WTC11 (cell line): ENCODE results near the gene DKK3. TPM values are rescaled to one million over a fixed set of nuclear protein-coding genes. Genes with fewer than 3 reads are reported as not detected.

ENCODE experiments used
- ATAC-seq: fragments of 200-7000 bp; cut with Tn5 transposase; 2 replicates; pipeline ENCODE4 v1.10.0; 2021; ENCODE audit warnings: mild to moderate bottlenecking, moderate library complexity
- CTCF ChIA-PET: fragments of 300-600 bp; sonication (Branson Sonifier 250); formaldehyde crosslinking; loops from one replicate; lab custom pipeline; 2021; ENCODE audit warnings: antibody characterized with exemption; lab: Charles Lee
- POLR2A ChIA-PET: fragments of 350-600 bp; sonication (Branson Sonifier 250); formaldehyde crosslinking; loops from one replicate; lab custom pipeline; 2021; ENCODE audit warnings: antibody characterized with exemption; lab: Charles Lee
- DNase-seq: peaks from one replicate; pipeline ENCODE4 v3.0.0; 2021; ENCODE audit warnings: low spot score
- H3K27ac Mint-ChIP-seq: 2 replicates; pipeline ENCODE4 v1.8.0; 2021; ENCODE audit warnings: mixed read lengths
- H3K27me3 Mint-ChIP-seq: 2 replicates; pipeline ENCODE4 v1.8.0; 2021; ENCODE audit warnings: low read depth, mild to moderate bottlenecking, moderate library complexity, mixed read lengths
- H3K36me3 Mint-ChIP-seq: 2 replicates; pipeline ENCODE4 v1.8.0; 2021; ENCODE audit warnings: mixed read lengths
- H3K4me1 Mint-ChIP-seq: 2 replicates; pipeline ENCODE4 v1.8.0; 2022; ENCODE audit warnings: mixed read lengths
- H3K4me3 Mint-ChIP-seq: 2 replicates; pipeline ENCODE4 v1.8.0; 2021; ENCODE audit warnings: mild to moderate bottlenecking, moderate library complexity, mixed read lengths
- H3K9me3 Mint-ChIP-seq: 2 replicates; pipeline ENCODE4 v1.8.0; 2021; ENCODE audit warnings: mixed read lengths
- FOXJ3 ChIP-seq: sonication (generic); formaldehyde crosslinking; IDR thresholded peaks from 2 replicates; pipeline ENCODE4 v1.9.0; 2021; ENCODE audit warnings: missing genetic modification reagents, mild to moderate bottlenecking, borderline replicate concordance
- FOXP4 ChIP-seq: sonication (generic); formaldehyde crosslinking; IDR thresholded peaks from 2 replicates; pipeline ENCODE4 v1.8.0; 2022; ENCODE audit warnings: mild to moderate bottlenecking, missing genetic modification reagents
- GABPB1 ChIP-seq: sonication (generic); formaldehyde crosslinking; IDR thresholded peaks from 2 replicates; pipeline ENCODE4 v1.8.1; 2023; ENCODE audit warnings: mild to moderate bottlenecking, missing genetic modification reagents
- GRHL2 ChIP-seq: fragments of 250-450 bp; sonication (Bioruptor Pico); IDR thresholded peaks from 2 replicates; pipeline ENCODE4 v1.8.0; 2022; ENCODE audit warnings: mild to moderate bottlenecking, moderate library complexity; ENCODE audit not compliant: insufficient replicate concordance, severe bottlenecking
- GTF2I ChIP-seq: fragments of 250-450 bp; sonication (Bioruptor Pico); conservative IDR thresholded peaks from 2 replicates; pipeline ENCODE4 v1.4.0; 2021; ENCODE audit warnings: mild to moderate bottlenecking
- JUN ChIP-seq: sonication (generic); formaldehyde crosslinking; IDR thresholded peaks from 2 replicates; pipeline ENCODE4 v1.8.0; 2023; ENCODE audit warnings: mild to moderate bottlenecking, missing genetic modification reagents
- NFE2L1 ChIP-seq: sonication (generic); formaldehyde crosslinking; IDR thresholded peaks from 2 replicates; pipeline ENCODE4 v1.8.1; 2023; ENCODE audit warnings: missing genetic modification reagents
- NR2C2 ChIP-seq: sonication (generic); formaldehyde crosslinking; IDR thresholded peaks from 2 replicates; pipeline ENCODE4 v1.8.0; 2022; ENCODE audit warnings: mild to moderate bottlenecking, missing genetic modification reagents
- SP1 ChIP-seq: sonication (generic); formaldehyde crosslinking; conservative IDR thresholded peaks from 2 replicates; pipeline ENCODE4 v1.8.1; 2022; ENCODE audit warnings: missing genetic modification reagents
- STAT6 ChIP-seq: sonication (generic); formaldehyde crosslinking; conservative IDR thresholded peaks from 2 replicates; pipeline ENCODE4 v1.8.1; 2023; ENCODE audit warnings: mild to moderate bottlenecking, low read depth, missing genetic modification reagents, moderate library complexity
- TCF7 ChIP-seq: sonication (generic); formaldehyde crosslinking; IDR thresholded peaks from 2 replicates; pipeline ENCODE4 v1.8.0; 2022; ENCODE audit warnings: mild to moderate bottlenecking, low read depth, missing genetic modification reagents, moderate library complexity
- ZNF121 ChIP-seq: sonication (generic); formaldehyde crosslinking; IDR thresholded peaks from 2 replicates; pipeline ENCODE4 v1.8.0; 2023; ENCODE audit warnings: missing genetic modification reagents
- ZNF138 ChIP-seq: sonication (generic); formaldehyde crosslinking; conservative IDR thresholded peaks from 2 replicates; pipeline ENCODE4 v1.8.1; 2022; ENCODE audit warnings: mild to moderate bottlenecking, moderate library complexity, missing genetic modification reagents
- ZNF416 ChIP-seq: fragments of 250-450 bp; sonication (Bioruptor Pico); IDR thresholded peaks from 2 replicates; pipeline ENCODE4 v1.9.0; 2021; ENCODE audit warnings: mild to moderate bottlenecking, inconsistent platforms
- ZNF532 ChIP-seq: fragments of 250-450 bp; sonication (Bioruptor Pico); IDR thresholded peaks from 2 replicates; pipeline ENCODE4 v1.9.0; 2021; ENCODE audit warnings: mild to moderate bottlenecking, borderline replicate concordance
- total RNA-seq: library from RNA; stranded (reverse); gene quantifications from 3 replicates; pipeline ENCODE4 v1.2.3, GENCODE V29; 2021
- TF ChIP-seq, protein P1 (sequence below): sonication (generic); formaldehyde crosslinking; IDR thresholded peaks from 2 replicates; pipeline ENCODE4 v1.8.0; 2022; ENCODE audit warnings: mild to moderate bottlenecking, missing genetic modification reagents
- TF ChIP-seq, protein P2 (sequence below): sonication (generic); formaldehyde crosslinking; IDR thresholded peaks from 2 replicates; pipeline ENCODE4 v1.8.1; 2022; ENCODE audit warnings: mild to moderate bottlenecking, moderate library complexity, missing genetic modification reagents

The DKK3 gene
- total RNA-seq, 1 experiment from 2014 or later: 17.6 TPM

DNA sequence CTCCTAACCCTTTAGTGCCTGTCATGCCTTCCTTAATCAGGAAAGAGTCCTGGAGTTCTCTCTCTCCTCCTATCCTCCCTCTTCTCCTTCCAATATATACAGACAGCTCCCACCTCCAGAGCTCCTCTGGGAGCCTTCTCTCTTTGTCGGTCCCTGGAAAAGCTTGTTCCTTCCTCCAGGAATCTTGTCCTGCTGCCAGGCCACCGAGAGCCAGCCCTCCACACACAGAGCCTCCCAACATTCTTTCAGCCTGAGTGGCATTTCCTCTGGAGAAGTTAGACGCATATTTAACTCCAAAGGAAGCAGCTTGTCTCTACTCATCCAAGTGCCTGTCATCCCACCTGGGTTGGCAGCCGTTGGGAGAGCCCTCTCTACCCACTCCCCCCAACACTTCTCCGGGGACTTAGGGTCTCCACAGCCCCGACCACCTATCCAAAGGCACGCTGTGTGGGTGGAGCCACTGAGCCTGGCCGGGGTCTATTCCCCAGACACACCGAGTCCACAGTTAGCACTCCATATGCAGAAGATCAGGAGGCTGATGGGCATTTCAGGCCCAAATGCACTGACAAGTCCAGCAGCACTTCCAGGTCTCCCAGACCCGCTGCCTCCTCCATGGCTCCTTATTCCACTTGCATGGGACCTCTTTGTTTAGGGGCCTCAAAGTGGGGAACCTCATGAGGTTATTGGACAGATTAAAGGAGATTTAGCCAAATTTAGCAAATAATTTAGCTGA, 31.1 kb downstream of the DKK3 start:
- Mint-ChIP-seq H3K36me3 (peaks cover 3% of the 10 kb centered on the region; the same call in 1 of the 2 replicates), H3K27me3 (no peaks in the 10 kb centered on the region; the same call in 1 of the 2 replicates), H3K27ac (peak overlapping the region; percentile 52; the same call in 1 of the 2 replicates), H3K9me3 (no peaks in the 10 kb centered on the region), H3K4me3 (no peak overlapping the region), H3K4me1 (peaks cover 22% of the 10 kb centered on the region)
- ATAC-seq: peak; percentile 46
- TF ChIP-seq, protein P1, sequence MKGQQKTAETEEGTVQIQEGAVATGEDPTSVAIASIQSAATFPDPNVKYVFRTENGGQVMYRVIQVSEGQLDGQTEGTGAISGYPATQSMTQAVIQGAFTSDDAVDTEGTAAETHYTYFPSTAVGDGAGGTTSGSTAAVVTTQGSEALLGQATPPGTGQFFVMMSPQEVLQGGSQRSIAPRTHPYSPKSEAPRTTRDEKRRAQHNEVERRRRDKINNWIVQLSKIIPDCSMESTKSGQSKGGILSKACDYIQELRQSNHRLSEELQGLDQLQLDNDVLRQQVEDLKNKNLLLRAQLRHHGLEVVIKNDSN (CRISPR knock-in tag): no peak
- ChIA-PET CTCF (interaction anchor here (0.7 to 2.5 kb wide), 7 partner anchors 11 to 311 kb away, joined by 3 to 38 read pairs (median 3); no protein-coding TSS in a partner anchor), POLR2A (no interaction called here)
- no peak for DNase-seq

GRCh38 chr11:11976481-11977127, 31.8 kb downstream of the DKK3 start:
- ATAC-seq: peak; percentile 9; the same call in 1 of the 2 replicates
- CTCF ChIA-PET: interaction anchor here (0.7 to 2.5 kb wide), 7 partner anchors 10 to 312 kb away, joined by 3 to 38 read pairs (median 3); no protein-coding TSS in a partner anchor
- no peaks in the 10 kb centered on the region for H3K9me3 Mint-ChIP-seq
- TF ChIP-seq TCF7 (CRISPR knock-in tag): no peak
- TF ChIP-seq NFE2L1: no peak
- no peak for TF ChIP-seq FOXJ3 (CRISPR knock-in tag)
- no peak for TF ChIP-seq FOXP4 (CRISPR knock-in tag)
- no peak for TF ChIP-seq ZNF138 (CRISPR knock-in tag)
- no peak for TF ChIP-seq GTF2I (CRISPR knock-in tag)
- TF ChIP-seq GRHL2: no peak
- peaks cover 24% of the 10 kb centered on the region for H3K4me1 Mint-ChIP-seq
- H3K4me3 Mint-ChIP-seq: no peak overlapping the region
- H3K27me3 Mint-ChIP-seq: no peaks in the 10 kb centered on the region; the same call in 1 of the 2 replicates
- peaks cover 3% of the 10 kb centered on the region; the same call in 1 of the 2 replicates for H3K36me3 Mint-ChIP-seq
- POLR2A ChIA-PET: no interaction called here
- no peak for DNase-seq
- H3K27ac Mint-ChIP-seq: no peak overlapping the region

DNA sequence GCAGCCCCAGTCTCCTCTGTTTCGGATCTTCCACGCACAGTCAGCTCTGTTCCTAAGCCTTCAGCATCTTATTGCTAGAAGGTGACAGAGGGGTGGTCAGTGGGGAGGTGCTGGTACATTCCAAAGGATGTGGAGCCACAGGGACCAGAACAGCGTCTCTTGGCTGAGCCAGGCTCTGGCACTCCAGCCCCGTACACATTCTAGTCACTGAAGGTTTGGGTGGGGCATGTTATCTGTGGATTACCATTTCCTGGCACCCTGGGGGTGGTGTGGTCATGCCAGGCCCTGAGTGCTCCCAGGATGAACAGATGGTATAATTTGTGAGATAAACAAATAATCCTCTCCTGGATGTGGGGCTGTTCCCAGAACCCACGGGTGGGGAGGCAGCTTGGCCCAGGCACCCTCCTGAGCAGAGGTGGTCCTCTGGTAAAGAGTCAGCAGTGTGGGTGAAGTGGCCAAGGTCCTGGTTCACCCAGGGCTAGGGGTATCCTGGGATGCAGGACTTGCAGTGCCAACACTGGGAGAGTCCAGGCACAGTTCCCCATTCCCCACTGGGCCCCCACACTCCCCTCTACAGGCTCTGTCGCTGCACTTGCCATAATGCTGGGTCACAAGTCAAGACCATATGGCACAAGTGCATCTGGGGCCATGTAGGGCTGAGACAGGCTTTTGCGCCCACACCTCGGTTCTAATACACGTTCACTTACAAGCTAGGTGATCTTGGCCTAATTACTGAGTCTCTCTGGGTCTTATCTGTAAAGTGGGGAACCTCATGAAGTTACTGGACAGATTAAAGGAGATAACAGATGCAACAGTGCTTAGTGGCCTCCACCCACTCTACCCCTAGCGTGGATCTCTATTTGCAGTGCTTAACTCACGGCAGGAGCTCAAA, 33.0 kb downstream of the DKK3 start:
- no peak overlapping the region for H3K4me3 Mint-ChIP-seq
- ATAC-seq (no peak), DNase-seq (no peak)
- POLR2A ChIA-PET: no interaction called here
- H3K4me1 Mint-ChIP-seq: peaks cover 26% of the 10 kb centered on the region
- CTCF ChIA-PET: interaction anchor here (2.5 kb wide), 1 partner anchor 9 kb away, joined by 38 read pairs; no protein-coding TSS in a partner anchor
- no peaks in the 10 kb centered on the region for H3K36me3 Mint-ChIP-seq
- H3K27me3 Mint-ChIP-seq: no peaks in the 10 kb centered on the region; the same call in 1 of the 2 replicates
- no peaks in the 10 kb centered on the region for H3K9me3 Mint-ChIP-seq
- H3K27ac Mint-ChIP-seq: no peak overlapping the region
- no peak for TF ChIP-seq NFE2L1
- TF ChIP-seq ZNF532: no peak
- TF ChIP-seq NR2C2 (CRISPR knock-in tag): no peak
- TF ChIP-seq ZNF416: no peak
- TF ChIP-seq GRHL2: no peak
- TF ChIP-seq STAT6: no peak
- TF ChIP-seq JUN: no peak
- TF ChIP-seq, protein P2, sequence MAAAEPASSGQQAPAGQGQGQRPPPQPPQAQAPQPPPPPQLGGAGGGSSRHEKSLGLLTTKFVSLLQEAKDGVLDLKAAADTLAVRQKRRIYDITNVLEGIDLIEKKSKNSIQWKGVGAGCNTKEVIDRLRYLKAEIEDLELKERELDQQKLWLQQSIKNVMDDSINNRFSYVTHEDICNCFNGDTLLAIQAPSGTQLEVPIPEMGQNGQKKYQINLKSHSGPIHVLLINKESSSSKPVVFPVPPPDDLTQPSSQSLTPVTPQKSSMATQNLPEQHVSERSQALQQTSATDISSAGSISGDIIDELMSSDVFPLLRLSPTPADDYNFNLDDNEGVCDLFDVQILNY (CRISPR knock-in tag): no peak
- TF ChIP-seq ZNF121 (CRISPR knock-in tag): no peak
- no peak for TF ChIP-seq SP1 (CRISPR knock-in tag)
- no peak for TF ChIP-seq GABPB1 (CRISPR knock-in tag)
